Frontal cortex (tissue), 4 donors: ENCODE results near the gene JOSD2. TPM values are rescaled to one million over a fixed set of nuclear protein-coding genes. Genes with fewer than 3 reads are reported as not detected.
"Not testable (repeated sequence)": the region's sequence is repeated elsewhere in the genome, so short reads cannot be mapped to it uniquely, and the experiment has no call there.

Source experiments
- DNase-seq, 2 donors: peaks; one replicate each; pipeline ENCODE4 v3.0.0; 2012; ENCODE audit warnings: low spot score in 2 of 2
- FAIRE-seq: peaks from 2 replicates; lab custom pipeline; 2012; peaks lifted over from hg19 to GRCh38; lab: Jason Lieb, UNC
- total RNA-seq: library from RNA; depleted of rRNA; stranded (reverse); fragments of >200 nt; gene quantifications from one replicate; pipeline ENCODE4 v1.2.3, GENCODE V29; 2014
- donor health status: control.
- donor health status: control.
- donor health status: control.

Gene JOSD2
- total RNA-seq, 1 donor from 2014 or later: 6.9 TPM

- peak in 1 of 2 donors; percentile 69 for DNase-seq
Observed at GRCh38 chr19:50548191-50549058, 37.4 kb upstream of the JOSD2 start.

GRCh38 chr19:50547385-50548190 lies 36.6 kb upstream of the JOSD2 start:
- DNase-seq (no peak), FAIRE-seq (no peak)

More at GRCh38 chr19:50548191-50549058, 37.4 kb upstream of the JOSD2 start:
- no peak for FAIRE-seq

DNA sequence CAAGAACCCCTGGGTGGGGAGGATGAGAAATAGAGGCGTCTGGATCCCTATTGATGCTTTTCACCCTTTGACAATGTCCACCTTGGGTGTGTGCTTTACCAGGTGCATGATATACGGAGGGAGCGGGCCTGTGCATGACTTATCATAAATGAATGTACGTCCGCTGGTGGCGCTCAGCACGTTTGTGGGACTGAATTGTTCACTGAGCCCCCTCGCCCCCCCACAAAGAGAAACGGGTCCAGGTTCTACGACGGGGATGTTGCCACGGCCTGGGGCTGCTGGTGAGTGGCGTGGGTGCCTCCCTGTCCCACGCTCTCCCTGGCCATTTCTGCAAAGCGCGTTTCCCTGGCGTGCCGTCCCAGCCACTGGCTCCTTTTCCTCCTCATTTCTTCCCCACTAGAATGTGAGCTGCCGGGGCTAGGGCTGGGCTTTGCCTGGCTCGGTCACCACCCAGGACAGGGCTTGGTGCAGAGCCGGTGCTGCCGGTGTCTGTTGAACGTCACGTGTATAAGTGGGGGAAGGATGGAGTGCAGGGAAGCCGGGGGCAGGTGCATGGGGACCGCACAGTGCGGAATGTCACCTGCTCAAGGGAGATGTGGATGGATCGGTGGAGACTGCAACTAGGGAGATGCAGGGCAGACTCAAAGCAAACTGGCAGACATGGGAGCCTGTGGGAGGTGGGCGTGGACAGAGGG lies 35.7 kb upstream of the JOSD2 start:
- FAIRE-seq: no peak
- no peak for DNase-seq

- no peak for FAIRE-seq
- no peak for DNase-seq
Observed at GRCh38 chr19:50542943-50543342, 32.0 kb upstream of the JOSD2 start.

- FAIRE-seq (no peak), DNase-seq (peak in 1 of 2 donors; percentile 79)
Observed at GRCh38 chr19:50537769-50538230, 26.8 kb upstream of the JOSD2 start.

DNA sequence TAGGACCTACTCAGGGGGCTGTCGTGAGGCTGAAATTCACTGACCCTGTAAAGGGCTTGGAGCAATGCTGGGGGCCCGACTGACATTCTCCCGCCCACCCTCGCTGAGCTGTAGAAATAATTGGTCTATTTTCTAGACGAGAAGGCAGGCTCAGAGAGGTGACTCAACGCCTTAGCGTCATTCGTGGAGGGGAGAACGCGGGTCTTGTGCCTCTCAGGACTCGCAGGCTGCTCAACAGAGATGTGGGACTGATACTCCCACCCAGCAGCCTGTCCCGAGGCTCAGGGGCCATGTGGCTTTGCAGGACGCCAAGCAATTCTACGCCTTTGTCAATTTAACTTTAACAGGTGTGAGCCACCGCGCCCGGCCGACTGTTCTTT lies 26.3 kb upstream of the JOSD2 start:
- DNase-seq: no peak
- FAIRE-seq: no peak

GRCh38 chr19:50536662-50537305 lies 25.8 kb upstream of the JOSD2 start:
- DNase-seq: no peak
- FAIRE-seq: no peak

- FAIRE-seq (no peak), DNase-seq (no peak)
Observed at GRCh38 chr19:50535672-50536187, 24.7 kb upstream of the JOSD2 start.

GRCh38 chr19:50534478-50534877 lies 23.5 kb upstream of the JOSD2 start:
- DNase-seq: no peak
- FAIRE-seq: no peak

DNA sequence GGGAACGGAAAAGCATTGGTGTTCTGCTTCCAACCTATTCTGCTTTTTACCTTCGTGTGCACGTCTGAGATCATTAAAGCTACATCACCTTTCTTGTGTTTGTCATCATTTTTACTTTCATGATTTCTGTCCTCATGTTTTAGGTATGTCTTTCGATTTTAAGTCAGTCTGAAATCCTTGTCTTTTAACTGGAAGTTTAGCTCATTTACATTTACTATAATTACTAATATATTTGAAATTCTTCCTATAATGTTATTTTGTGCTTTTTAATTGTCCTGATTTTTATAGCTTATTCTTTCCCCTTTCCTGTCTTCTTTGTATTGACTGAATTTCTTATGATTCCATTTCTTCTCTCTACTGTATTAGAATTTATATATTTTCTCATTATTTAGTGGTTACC lies 22.0 kb upstream of the JOSD2 start:
- DNase-seq (no peak), FAIRE-seq (no peak)

- FAIRE-seq (no peak), DNase-seq (no peak)
Observed at GRCh38 chr19:50531171-50531612, 20.2 kb upstream of the JOSD2 start.

DNA sequence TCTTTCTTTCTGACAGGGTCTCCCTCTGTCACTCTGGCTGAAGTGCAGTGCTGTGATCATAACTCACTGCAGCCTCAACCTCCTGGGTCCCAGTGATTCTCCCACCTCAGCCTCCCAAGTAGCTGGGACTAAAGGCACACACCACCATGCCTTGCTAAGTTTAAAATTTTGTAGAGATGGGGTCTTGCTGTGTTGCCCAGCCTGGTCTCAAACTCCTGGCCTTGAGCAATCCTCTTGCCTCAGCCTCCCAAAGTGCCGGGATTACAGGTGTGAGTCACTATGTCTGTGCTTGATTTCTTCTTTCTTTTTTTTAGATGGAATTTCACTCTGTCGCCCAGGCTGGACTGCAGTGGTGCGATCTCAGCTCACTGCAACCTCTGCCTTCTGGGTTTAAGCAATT lies 17.1 kb upstream of the JOSD2 start:
- not testable (repeated sequence) for FAIRE-seq, DNase-seq

DNA sequence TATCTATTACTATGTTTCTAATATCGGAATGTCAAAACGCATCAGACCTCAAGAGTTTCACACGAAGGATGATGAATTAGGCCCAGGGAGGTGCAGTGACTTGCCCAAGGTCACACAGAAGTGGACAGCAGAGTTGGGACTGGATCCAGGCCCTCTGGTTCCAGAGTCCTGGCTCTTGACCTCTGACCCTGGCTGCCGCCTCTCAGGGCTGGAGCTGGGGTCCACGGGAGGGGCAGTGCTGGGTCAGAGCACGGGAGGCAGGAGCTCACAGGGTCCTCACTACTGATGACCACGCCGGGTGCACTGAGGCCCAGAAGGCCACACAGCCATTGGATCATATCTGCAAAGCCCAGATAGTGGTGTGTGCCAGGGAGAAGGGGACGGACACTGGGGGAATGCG lies 11.9 kb upstream of the JOSD2 start:
- DNase-seq: no peak
- FAIRE-seq: no peak

- FAIRE-seq (no peak), DNase-seq (no peak)
Observed at GRCh38 chr19:50520822-50521465, 10.0 kb upstream of the JOSD2 start.

DNA sequence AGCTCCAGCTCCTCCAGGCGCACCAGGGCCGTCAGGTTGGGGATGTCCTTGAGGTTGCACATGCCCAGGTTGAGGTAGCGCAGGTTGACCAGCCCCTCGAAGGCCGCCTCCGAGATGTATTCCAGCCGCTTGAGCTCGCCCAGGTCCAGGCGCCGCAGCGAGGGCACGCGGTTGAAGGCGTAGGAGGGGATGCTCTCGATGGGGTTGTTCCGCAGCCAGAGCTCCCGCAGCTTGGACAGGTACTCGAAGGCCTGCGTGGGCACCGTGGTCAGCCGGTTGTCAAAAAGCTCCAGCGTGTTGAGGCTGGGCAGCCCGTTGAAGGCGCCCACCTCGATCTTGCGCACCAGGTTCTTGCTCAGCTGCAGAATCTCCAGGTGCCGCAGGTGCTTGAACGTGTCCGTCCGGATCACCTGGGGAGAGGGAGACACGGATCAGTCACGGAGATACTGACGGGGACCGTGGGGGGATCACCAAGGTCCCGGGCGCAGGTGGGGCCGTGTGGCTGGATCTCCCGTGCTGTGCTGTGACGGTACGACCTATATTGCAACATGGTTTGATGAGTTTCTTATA lies 8.1 kb upstream of the JOSD2 start:
- DNase-seq (no peak), FAIRE-seq (no peak)

- no peak for FAIRE-seq
Observed at GRCh38 chr19:50518091-50519005, 7.4 kb upstream of the JOSD2 start.

GRCh38 chr19:50517704-50518075 lies 6.7 kb upstream of the JOSD2 start:
- no peak for DNase-seq
- no peak for FAIRE-seq

More at GRCh38 chr19:50518091-50519005, 7.4 kb upstream of the JOSD2 start:
- no peak for DNase-seq
